ENCODE data around the gene FGF2. TPM values are rescaled to one million over a fixed set of nuclear protein-coding genes. Genes with fewer than 3 reads are reported as not detected.

The FGF2 gene
- polyA plus RNA-seq, 1 of the 3 experiments (the other 2 are of a cell fraction), result 11.1 TPM

GRCh38 chr4:122896270-122896669 is 69.6 kb downstream of the FGF2 start:
- peak overlapping the region; percentile 46; the same call in 1 of the 2 replicates for H3K4me2 ChIP-seq
- H3K9me3 ChIP-seq, result no peaks in the 10 kb centered on the region
- TF ChIP-seq MXI1 (IDR thresholded peaks at IDR 0.05; ENCODE audit: low read depth, low read length) (no peak), TCF12 (IDR thresholded peaks at IDR 0.05) (no peak), PBX3 (IDR thresholded peaks at IDR 0.05) (no peak), SMC3 (IDR thresholded peaks at IDR 0.05; ENCODE audit: low read depth, low read length) (no peak), MAX (IDR thresholded peaks at IDR 0.05; ENCODE audit: low read depth) (no peak), RAD21 (IDR thresholded peaks at IDR 0.05; ENCODE audit: low read length) (no peak), MEF2A (IDR thresholded peaks at IDR 0.05; ENCODE audit: borderline replicate concordance, low read depth) (no peak), TEAD4 (IDR thresholded peaks at IDR 0.05; ENCODE audit: borderline replicate concordance, insufficient read depth) (no peak), SIN3A (IDR thresholded peaks at IDR 0.05; ENCODE audit: borderline replicate concordance, low read depth, low read length) (no peak), FOXM1 (IDR thresholded peaks at IDR 0.05; ENCODE audit: low read depth) (no peak), RCOR1 (IDR thresholded peaks at IDR 0.05; ENCODE audit: low read length) (no peak), JUND (IDR thresholded peaks at IDR 0.05) (no peak), GABPA (IDR thresholded peaks at IDR 0.05; ENCODE audit: low read depth) (no peak), GATA2 (CRISPR knock-in tag; IDR thresholded peaks at IDR 0.05) (no peak), YY1 (IDR thresholded peaks at IDR 0.05; ENCODE audit: low read depth) (no peak), CHD2 (IDR thresholded peaks at IDR 0.05; ENCODE audit: low read length, partially characterized antibody) (no peak), NRF1 (IDR thresholded peaks at IDR 0.05; ENCODE audit: low read depth, low read length) (no peak)
- H3F3A ChIP-seq (replicated peaks; ENCODE audit: insufficient read depth), result peaks cover 76% of the 10 kb centered on the region
- H3K36me3 ChIP-seq (replicated peaks in 1 of 2; ENCODE audit: control insufficient read depth in 1 of 2, insufficient read depth in 2 of 2, low read length in 1 of 2), result peaks cover 41 to 45% of the 10 kb centered on the region in 2 experiments
- peak overlapping the region; percentile 28 to 92; a peak in 3 of 4 replicates for H3K27ac ChIP-seq (ENCODE audit: low read depth in 2 of 2, low read length in 1 of 2)
- H3K9me2 ChIP-seq, result no peaks in the 10 kb centered on the region
- H2AFZ ChIP-seq (ENCODE audit: low read depth), result no peak overlapping the region
- no peak overlapping the region; a peak in 1 of 4 replicates for H3K4me3 ChIP-seq (ENCODE audit: low read depth in 2 of 2, low read length in 1 of 2)
- no peak for DNase-seq
- no peaks in the 10 kb centered on the region for H3K27me3 ChIP-seq (ENCODE audit: insufficient read depth)
- peaks cover 3 to 55% of the 10 kb centered on the region in 2 experiments; a peak in 3 of 4 replicates for H3K4me1 ChIP-seq (ENCODE audit: control insufficient read depth in 1 of 2, insufficient read depth in 2 of 2, low read depth in 1 of 2, low read length in 1 of 2)
- WGBS (ENCODE audit: low lambda C conversion rate), result 44% methylated on average over 1 of the region's 1 CpG
- H4K20me1 ChIP-seq (ENCODE audit: insufficient read depth), result no peaks in the 10 kb centered on the region
- peak overlapping the region; percentile 43; the same call in 1 of the 2 replicates for H3K9ac ChIP-seq
- ChIA-PET POLR2A (no interaction called here), CTCF (interaction anchor here (1.2 to 5.8 kb wide), 4 partner anchors 11 to 138 kb away, joined by 3 to 20 read pairs (median 4); no protein-coding TSS in a partner anchor)
- H3K79me2 ChIP-seq (ENCODE audit: insufficient read depth), result peaks cover 62% of the 10 kb centered on the region

- CTCF ChIA-PET, result interaction anchor here (5.8 kb wide), 1 partner anchor 16 kb away, joined by 20 read pairs; no protein-coding TSS in a partner anchor
- Histone ChIP-seq H3K4me3 (ENCODE audit: low read depth in 2 of 2, low read length in 1 of 2) (no peak overlapping the region), H3K9ac (peak overlapping the region; percentile 36; the same call in 1 of the 2 replicates), H4K20me1 (ENCODE audit: insufficient read depth) (no peaks in the 10 kb centered on the region), H3K79me2 (ENCODE audit: insufficient read depth) (peaks cover 39% of the 10 kb centered on the region), H3K4me1 (ENCODE audit: control insufficient read depth in 1 of 2, insufficient read depth in 2 of 2, low read depth in 1 of 2, low read length in 1 of 2) (peaks cover 3 to 55% of the 10 kb centered on the region in 2 experiments; a peak in 3 of 4 replicates), H3K9me3 (no peaks in the 10 kb centered on the region), H3K9me2 (no peaks in the 10 kb centered on the region), H3K27ac (ENCODE audit: low read depth in 2 of 2, low read length in 1 of 2) (peak overlapping the region; percentile 78 to 92; a peak in 3 of 4 replicates), H3K4me2 (peak overlapping the region; percentile 43), H3K27me3 (ENCODE audit: insufficient read depth) (no peaks in the 10 kb centered on the region), H3F3A (replicated peaks; ENCODE audit: insufficient read depth) (peaks cover 72% of the 10 kb centered on the region), H3K36me3 (replicated peaks in 1 of 2; ENCODE audit: control insufficient read depth in 1 of 2, insufficient read depth in 2 of 2, low read length in 1 of 2) (peaks cover 23 to 26% of the 10 kb centered on the region in 2 experiments), H2AFZ (ENCODE audit: low read depth) (no peak overlapping the region)
- WGBS (ENCODE audit: low lambda C conversion rate), result 53% methylated on average over 2 of the region's 2 CpGs
- no peak for DNase-seq
- POLR2A ChIA-PET, result no interaction called here
- no peak for TF ChIP-seq USF2 (IDR thresholded peaks at IDR 0.05; ENCODE audit: borderline replicate concordance, low read depth, low read length)
- no peak for TF ChIP-seq NRF1 (IDR thresholded peaks at IDR 0.05; ENCODE audit: low read depth, low read length)
- TF ChIP-seq IRF3 (IDR thresholded peaks at IDR 0.05; ENCODE audit: low read depth, low read length), result no peak
- TF ChIP-seq TEAD4 (IDR thresholded peaks at IDR 0.05; ENCODE audit: borderline replicate concordance, insufficient read depth), result peak; percentile 93
- no peak for TF ChIP-seq RFX5 (IDR thresholded peaks at IDR 0.05; ENCODE audit: low read length)
- TF ChIP-seq EP300 (IDR thresholded peaks at IDR 0.05; ENCODE audit: borderline replicate concordance in 1 of 2, low read depth in 1 of 2, low read length in 1 of 2), result peak; percentile 24 to 94; a peak in 3 of 4 replicates
- TF ChIP-seq RXRA (IDR thresholded peaks at IDR 0.05; ENCODE audit: borderline replicate concordance, low read depth), result no peak; the same call in 1 of the 2 replicates
- peak; percentile 93; the same call in 1 of the 2 replicates for TF ChIP-seq FOXM1 (IDR thresholded peaks at IDR 0.05; ENCODE audit: low read depth)
- no peak for TF ChIP-seq YY1 (IDR thresholded peaks at IDR 0.05; ENCODE audit: low read depth)
- peak; percentile 92 for TF ChIP-seq NFIC (IDR thresholded peaks at IDR 0.05; ENCODE audit: borderline replicate concordance)
- TF ChIP-seq SMC3 (IDR thresholded peaks at IDR 0.05; ENCODE audit: low read depth, low read length), result no peak
These were observed 71.9 kb downstream of the FGF2 start for GRCh38 chr4:122898370-122899150.

Data from SK-N-SH (cell line).